Transverse colon (tissue), 4 donors: ENCODE data around the gene RPS6KA2.

Experiments
- CTCF ChIP-seq, 5 experiments: fragments of 200-600 bp in 3 of 5; fragments of 450-650 bp in 2 of 5; sonication (generic) in 3 of 5; IDR thresholded peaks; 1 replicate in 2 of 5; 2 replicates in 3 of 5; pipeline ENCODE4 v1.5.1; 2016 to 2017; ENCODE audit warnings: antibody characterized with exemption in 5 of 5, inconsistent platforms in 3 of 5, mild to moderate bottlenecking in 2 of 5, moderate library complexity in 1 of 5
- EP300 ChIP-seq: sonication (generic); formaldehyde crosslinking; IDR thresholded peaks from one replicate; pipeline ENCODE4 v1.6.1; 2017; ENCODE audit warnings: antibody characterized with exemption, low read depth
- POLR2A ChIP-seq: fragments of 450-650 bp; IDR thresholded peaks from one replicate; pipeline ENCODE4 v1.6.1; 2016; ENCODE audit warnings: antibody characterized with exemption, mild to moderate bottlenecking, moderate library complexity
- POLR2AphosphoS5 ChIP-seq, 3 donors: sonication (generic); formaldehyde crosslinking; IDR thresholded peaks; one replicate each; pipeline ENCODE4 v1.6.1; 2016; ENCODE audit warnings: antibody characterized with exemption in 3 of 3

GRCh38 chr6:166370489-166370888 is 256.6 kb downstream of the RPS6KA2 start:
- no peak for TF ChIP-seq CTCF (IDR thresholded peaks at IDR 0.05)
- no peak for TF ChIP-seq POLR2AphosphoS5 (IDR thresholded peaks at IDR 0.05)
- no peak for TF ChIP-seq POLR2A
- no peak for TF ChIP-seq EP300
